Transverse colon (tissue), 4 donors: ENCODE measurements around the gene HELZ.

ENCODE experiments used
- EP300 ChIP-seq: sonication (generic); formaldehyde crosslinking; IDR thresholded peaks from one replicate; pipeline ENCODE4 v1.6.1; 2017; ENCODE audit warnings: antibody characterized with exemption, low read depth
- POLR2A ChIP-seq: fragments of 450-650 bp; IDR thresholded peaks from one replicate; pipeline ENCODE4 v1.6.1; 2016; ENCODE audit warnings: antibody characterized with exemption, mild to moderate bottlenecking, moderate library complexity
- POLR2AphosphoS5 ChIP-seq, 3 donors: sonication (generic); formaldehyde crosslinking; IDR thresholded peaks; one replicate each; pipeline ENCODE4 v1.6.1; 2016; ENCODE audit warnings: antibody characterized with exemption in 3 of 3
- TF ChIP-seq, protein P1 (sequence below), 5 experiments: fragments of 200-600 bp in 3 of 5; fragments of 450-650 bp in 2 of 5; sonication (generic) in 3 of 5; IDR thresholded peaks; 1 replicate in 2 of 5; 2 replicates in 3 of 5; pipeline ENCODE4 v1.5.1; 2016 to 2017; ENCODE audit warnings: antibody characterized with exemption in 5 of 5, inconsistent platforms in 3 of 5, mild to moderate bottlenecking in 2 of 5, moderate library complexity in 1 of 5

GRCh38 chr17:67032382-67032781 is 212.6 kb downstream of the HELZ start:
- TF ChIP-seq, protein P1, sequence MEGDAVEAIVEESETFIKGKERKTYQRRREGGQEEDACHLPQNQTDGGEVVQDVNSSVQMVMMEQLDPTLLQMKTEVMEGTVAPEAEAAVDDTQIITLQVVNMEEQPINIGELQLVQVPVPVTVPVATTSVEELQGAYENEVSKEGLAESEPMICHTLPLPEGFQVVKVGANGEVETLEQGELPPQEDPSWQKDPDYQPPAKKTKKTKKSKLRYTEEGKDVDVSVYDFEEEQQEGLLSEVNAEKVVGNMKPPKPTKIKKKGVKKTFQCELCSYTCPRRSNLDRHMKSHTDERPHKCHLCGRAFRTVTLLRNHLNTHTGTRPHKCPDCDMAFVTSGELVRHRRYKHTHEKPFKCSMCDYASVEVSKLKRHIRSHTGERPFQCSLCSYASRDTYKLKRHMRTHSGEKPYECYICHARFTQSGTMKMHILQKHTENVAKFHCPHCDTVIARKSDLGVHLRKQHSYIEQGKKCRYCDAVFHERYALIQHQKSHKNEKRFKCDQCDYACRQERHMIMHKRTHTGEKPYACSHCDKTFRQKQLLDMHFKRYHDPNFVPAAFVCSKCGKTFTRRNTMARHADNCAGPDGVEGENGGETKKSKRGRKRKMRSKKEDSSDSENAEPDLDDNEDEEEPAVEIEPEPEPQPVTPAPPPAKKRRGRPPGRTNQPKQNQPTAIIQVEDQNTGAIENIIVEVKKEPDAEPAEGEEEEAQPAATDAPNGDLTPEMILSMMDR (IDR thresholded peaks at IDR 0.05) = no peak
- TF ChIP-seq EP300 = no peak
- TF ChIP-seq POLR2A = no peak
- TF ChIP-seq POLR2AphosphoS5 (IDR thresholded peaks at IDR 0.05) = no peak
